CD14-positive monocyte (primary cell): ENCODE results near the gene TACR1. TPM values are rescaled to one million over a fixed set of nuclear protein-coding genes. Genes with fewer than 3 reads are reported as not detected.

Source experiments
- DNase-seq, 3 donors: peaks; one replicate each; pipeline ENCODE4 v3.0.0-alpha.2; 2011 to 2022
- H2AFZ ChIP-seq: 2 replicates; pipeline ENCODE4 v1.6.0; 2012; ENCODE audit warnings: mild to moderate bottlenecking, low read depth, low read length, inconsistent platforms; ENCODE audit not compliant: insufficient read depth, poor library complexity, severe bottlenecking
- H3K27ac ChIP-seq, 2 donors: 1 replicate in 1 of 2; 2 replicates in 1 of 2; pipeline ENCODE4 v1.5.1; 2012 to 2013; ENCODE audit warnings: low read length in 2 of 2, control low read depth in 1 of 2, inconsistent platforms in 1 of 2, low read depth in 1 of 2, mild to moderate bottlenecking in 1 of 2
- H3K27me3 ChIP-seq, 2 donors: one replicate each; pipeline versions ENCODE4 v1.6.0 to v1.6.1; 2011 to 2013; ENCODE audit warnings: low read length in 2 of 2; ENCODE audit not compliant: control insufficient read depth in 2 of 2, insufficient read depth in 2 of 2
- H3K36me3 ChIP-seq, 2 donors: replicated peaks in 1 of 2; 1 replicate in 1 of 2; 2 replicates in 1 of 2; pipeline versions ENCODE4 v1.5.1 to v1.6.1; 2012 to 2013; ENCODE audit warnings: low read length in 2 of 2, control low read depth in 1 of 2, inconsistent platforms in 1 of 2, mild to moderate bottlenecking in 1 of 2; ENCODE audit not compliant: insufficient read depth in 2 of 2, control insufficient read depth in 1 of 2
- H3K4me1 ChIP-seq, 2 donors: 1 replicate in 1 of 2; 2 replicates in 1 of 2; pipeline versions ENCODE4 v1.5.1 to v1.6.1; 2012 to 2013; ENCODE audit warnings: low read length in 2 of 2, control low read depth in 1 of 2, inconsistent platforms in 1 of 2, mild to moderate bottlenecking in 1 of 2, moderate library complexity in 1 of 2; ENCODE audit not compliant: insufficient read depth in 2 of 2, control insufficient read depth in 1 of 2
- H3K4me2 ChIP-seq: replicated peaks from 2 replicates; pipeline ENCODE3; 2012; ENCODE audit warnings: low read length, moderate library complexity, mild to moderate bottlenecking; ENCODE audit not compliant: poor library complexity, severe bottlenecking; ENCODE audit errors: extremely low read depth
- H3K4me3 ChIP-seq, 3 experiments: fragments of 200-600 bp in 1 of 3; sonication (generic) in 1 of 3; replicated peaks in 1 of 3; 1 replicate in 2 of 3; 2 replicates in 1 of 3; pipeline ENCODE4 v1.5.1; 2011 to 2013; ENCODE audit warnings: low read length in 3 of 3, mild to moderate bottlenecking in 3 of 3, control low read depth in 2 of 3, low read depth in 2 of 3, inconsistent platforms in 1 of 3, moderate library complexity in 1 of 3
- H3K79me2 ChIP-seq: 2 replicates; pipeline ENCODE4 v1.6.0; 2012; ENCODE audit warnings: mild to moderate bottlenecking, control low read depth, inconsistent platforms, low read length, moderate library complexity; ENCODE audit not compliant: insufficient read depth
- H3K9ac ChIP-seq: 2 replicates; pipeline ENCODE4 v1.6.0; 2017; ENCODE audit warnings: low read length, mild to moderate bottlenecking; ENCODE audit not compliant: insufficient read depth, poor library complexity, severe bottlenecking
- H3K9me3 ChIP-seq, 2 donors: replicated peaks in 1 of 2; 1 replicate in 1 of 2; 2 replicates in 1 of 2; pipeline versions ENCODE4 v1.5.1 to v1.6.1; 2012 to 2013; ENCODE audit warnings: low read length in 2 of 2, control low read depth in 1 of 2; ENCODE audit not compliant: control insufficient read depth in 1 of 2, insufficient read depth in 1 of 2
- H4K20me1 ChIP-seq: 2 replicates; pipeline ENCODE4 v1.6.0; 2012; ENCODE audit warnings: mild to moderate bottlenecking, low read length, control low read depth, moderate library complexity; ENCODE audit not compliant: insufficient read depth
- H3K27ac Mint-ChIP-seq, 7 donors: one replicate each; pipeline ENCODE4 v1.8.0; 2020; ENCODE audit warnings: mild to moderate bottlenecking in 7 of 7, mixed read lengths in 7 of 7, moderate library complexity in 6 of 7, inconsistent platforms in 2 of 7
- H3K27me3 Mint-ChIP-seq, 3 donors: one replicate each; pipeline ENCODE4 v1.8.0; 2021 to 2022; ENCODE audit warnings: low read depth in 3 of 3, mild to moderate bottlenecking in 3 of 3, mixed read lengths in 3 of 3, moderate library complexity in 3 of 3, inconsistent platforms in 1 of 3
- H3K36me3 Mint-ChIP-seq, 2 donors: one replicate each; pipeline ENCODE4 v1.8.0; 2020; ENCODE audit warnings: mixed read lengths in 2 of 2, inconsistent platforms in 1 of 2, mild to moderate bottlenecking in 1 of 2
- H3K4me1 Mint-ChIP-seq: one replicate; pipeline ENCODE4 v1.8.0; 2020; ENCODE audit warnings: mild to moderate bottlenecking, mixed read lengths
- H3K4me3 Mint-ChIP-seq, 2 donors: one replicate each; pipeline ENCODE4 v1.8.0; 2020; ENCODE audit warnings: mild to moderate bottlenecking in 2 of 2, mixed read lengths in 2 of 2, moderate library complexity in 1 of 2
- H3K9me3 Mint-ChIP-seq, 7 donors: one replicate each; pipeline ENCODE4 v1.8.0; 2020 to 2022; ENCODE audit warnings: mixed read lengths in 7 of 7, mild to moderate bottlenecking in 6 of 7, moderate library complexity in 6 of 7, inconsistent platforms in 2 of 7
- CTCF ChIP-seq: fragments of 200-600 bp; IDR thresholded peaks from one replicate; pipeline ENCODE4 v1.8.0; 2022; ENCODE audit warnings: antibody characterized with exemption, mild to moderate bottlenecking
- WGBS: methylation state at CpG from one replicate; pipeline ENCODE4 v1.1.5; 2013; ENCODE audit warnings: missing lambda C conversion rate; ENCODE audit not compliant: insufficient coverage; 5-methylcytosine and 5-hydroxymethylcytosine counted together
- intact Hi-C, 2 donors: fragments of 100-400 bp; cut with micrococcal nuclease; formaldehyde crosslinking; loops; one replicate each; pipeline versions ENCODE4 v1.15.0 to v1.15.1; 2023
- polyA plus RNA-seq, 3 donors: library from polyadenylated mRNA; depleted of rRNA in 1 of 3; unstranded in 2 of 3; stranded (reverse) in 1 of 3; fragments of 300-500 nt in 2 of 3; fragments of >200 nt in 1 of 3; fragmentation: Illumina TruSeq in 2 of 3; gene quantifications; 1 replicate in 2 of 3; 2 replicates in 1 of 3; pipeline ENCODE4 v1.2.3, GENCODE V29; 2012 to 2021

The TACR1 gene
- polyA plus RNA-seq, 3 donors, result not detected

DNA sequence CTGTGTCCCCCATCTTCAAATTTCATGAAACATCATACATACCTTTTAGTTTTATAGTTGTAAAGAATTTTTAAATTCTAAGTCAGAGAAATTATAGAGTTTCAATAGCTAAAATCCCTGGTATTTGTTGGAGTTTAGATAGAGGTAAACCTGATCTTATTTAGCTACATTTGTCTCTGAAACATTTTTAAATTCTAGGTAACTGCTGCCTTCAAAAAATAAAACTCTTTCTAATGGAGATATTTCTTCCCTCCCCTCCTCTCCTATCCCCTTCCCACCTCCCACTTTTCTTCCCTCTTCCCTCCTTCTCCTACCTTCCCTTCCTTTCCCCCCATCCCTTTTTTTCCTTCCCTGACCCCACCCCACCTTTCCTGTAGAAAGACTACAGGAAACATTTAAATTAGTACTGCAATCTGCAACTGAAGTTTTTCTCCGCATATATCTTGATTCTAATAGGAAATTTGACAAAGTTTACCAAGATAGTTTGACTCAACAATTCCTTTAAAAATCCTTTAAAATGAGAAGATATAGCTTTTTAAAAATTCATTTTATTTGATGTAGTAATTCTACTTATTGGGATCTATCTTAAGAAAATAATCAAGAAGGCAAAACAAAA is 4.1 kb downstream of the TACR1 start:
- Histone ChIP-seq H3K9me3 (peaks cover 0 to 15% of the 10 kb centered on the region in 2 donors), H3K36me3 (no peaks in the 10 kb centered on the region), H2AFZ (no peak overlapping the region), H3K9ac (no peak overlapping the region), H4K20me1 (no peaks in the 10 kb centered on the region), H3K27me3 (peaks cover 31 to 39% of the 10 kb centered on the region in 2 donors), H3K4me3 (no peak overlapping the region), H3K79me2 (no peaks in the 10 kb centered on the region), H3K4me2 (no peak overlapping the region), H3K4me1 (peaks cover 6% of the 10 kb centered on the region in 2 donors), H3K27ac (no peak overlapping the region)
- intact Hi-C loops, result no loop called here
- no peak for DNase-seq
- no peak for TF ChIP-seq CTCF
- H3K27me3 Mint-ChIP-seq, result peaks cover 39 to 50% (median 46%) of the 10 kb centered on the region in 3 donors
- no CpG with 5 or more reads among the region's 1 CpG for WGBS
- H3K27ac Mint-ChIP-seq, result no peak overlapping the region
- H3K36me3 Mint-ChIP-seq, result no peaks in the 10 kb centered on the region
- H3K9me3 Mint-ChIP-seq, result peaks cover 0 to 3% (median 1%) of the 10 kb centered on the region in 7 donors
- H3K4me1 Mint-ChIP-seq, result peaks cover 10% of the 10 kb centered on the region
- H3K4me3 Mint-ChIP-seq, result no peak overlapping the region

GRCh38 chr2:75194184-75194868 is 5.0 kb downstream of the TACR1 start:
- Histone ChIP-seq H3K4me2 (no peak overlapping the region), H3K36me3 (no peaks in the 10 kb centered on the region), H3K4me3 (no peak overlapping the region), H3K9me3 (peaks cover 0 to 7% of the 10 kb centered on the region in 2 donors), H3K4me1 (peaks cover 2% of the 10 kb centered on the region in 2 donors), H3K9ac (no peak overlapping the region), H4K20me1 (no peaks in the 10 kb centered on the region), H2AFZ (no peak overlapping the region), H3K27ac (no peak overlapping the region), H3K27me3 (peaks cover 24 to 30% of the 10 kb centered on the region in 2 donors), H3K79me2 (no peaks in the 10 kb centered on the region)
- Mint-ChIP-seq H3K4me3 (peak overlapping the region in 1 of 2 donors; percentile 32), H3K4me1 (peaks cover 4% of the 10 kb centered on the region), H3K9me3 (peaks cover 0 to 3% (median 0%) of the 10 kb centered on the region in 7 donors), H3K36me3 (no peaks in the 10 kb centered on the region), H3K27ac (no peak overlapping the region), H3K27me3 (peaks cover 31 to 41% (median 38%) of the 10 kb centered on the region in 3 donors)
- WGBS, result 43% methylated on average over 1 of the region's 4 CpGs
- DNase-seq, result no peak
- intact Hi-C loops, result no loop called here
- no peak for TF ChIP-seq CTCF
